HepG2 (cell line): Measurements from ENCODE around the gene ATP11A. TPM values are rescaled to one million over a fixed set of nuclear protein-coding genes. Genes with fewer than 3 reads are reported as not detected.

Experiments used
- ATAC-seq: fragments of 200-7000 bp; cut with Tn5 transposase; 3 replicates; pipeline ENCODE4 v1.9.1; 2020; ENCODE audit warnings: mild to moderate bottlenecking, moderate library complexity
- BruUV-seq: library from RNA; stranded (reverse); fragments of 400-500 nt; replicated peaks from 2 replicates; lab custom pipeline; 2021; lab: Mats Ljungman, UMichigan
- CTCF ChIA-PET: fragments of 300-600 bp; formaldehyde crosslinking; extraction: SDS; loops from one replicate; lab custom pipeline; 2021; ENCODE audit warnings: low total read pairs, inconsistent platforms, low intra/inter-chr PET ratio; lab: Yijun Ruan, JAX
- POLR2A ChIA-PET: fragments of 350-600 bp; sonication (Branson Sonifier 250); formaldehyde crosslinking; loops from one replicate; lab custom pipeline; 2020; ENCODE audit warnings: antibody characterized with exemption, inconsistent platforms; lab: Yijun Ruan, JAX
- DNase-seq: peaks from one replicate; pipeline ENCODE4 v3.0.0-alpha.2; 2015; ENCODE audit warnings: low spot score
- FAIRE-seq: peaks from 3 replicates; lab custom pipeline; 2011; peaks lifted over from hg19 to GRCh38; lab: Jason Lieb, UNC
- H2AFZ ChIP-seq: one replicate; pipeline ENCODE4 v1.6.1; 2011; ENCODE audit warnings: low read length, inconsistent platforms
- H3K27ac ChIP-seq: fragments of 300-600 bp; 3 replicates; pipeline ENCODE4 v1.8.0; 2011; ENCODE audit warnings: mixed run types, mild to moderate bottlenecking, mixed read lengths, low read length, inconsistent platforms; ENCODE audit not compliant: insufficient read depth; ENCODE audit errors: extremely low read length
- H3K27me3 ChIP-seq, 2 experiments: fragments of 200-600 bp in 1 of 2; 2 replicates in 1 of 2; 3 replicates in 1 of 2; pipeline versions ENCODE4 v1.6.0 to v1.8.0; 2011; ENCODE audit warnings: low read length in 2 of 2, mild to moderate bottlenecking in 2 of 2, moderate library complexity in 2 of 2, inconsistent platforms in 1 of 2; ENCODE audit not compliant: insufficient read depth in 2 of 2, control insufficient read depth in 1 of 2
- H3K36me3 ChIP-seq, 2 experiments: fragments of 200-600 bp in 1 of 2; replicated peaks in 1 of 2; 2 replicates in 1 of 2; 3 replicates in 1 of 2; pipeline versions ENCODE4 v1.5.1 to v1.8.0; 2011; ENCODE audit warnings: low read length in 2 of 2, inconsistent platforms in 1 of 2; ENCODE audit not compliant: insufficient read depth in 2 of 2, control insufficient read depth in 1 of 2
- H3K4me1 ChIP-seq: 2 replicates; pipeline ENCODE4 v1.5.1; 2012; ENCODE audit warnings: low read length, inconsistent platforms; ENCODE audit not compliant: insufficient read depth
- H3K4me2 ChIP-seq: 2 replicates; pipeline ENCODE4 v1.6.0; 2011; ENCODE audit warnings: low read depth, low read length, inconsistent platforms
- H3K4me3 ChIP-seq, 3 experiments: fragments of 200-600 bp in 1 of 3; sonication (generic), shearing (Covaris generic) in 1 of 3; replicated peaks in 1 of 3; 2 replicates each; pipeline ENCODE4 v1.5.1; 2011 to 2016; ENCODE audit warnings: low read length in 3 of 3, inconsistent platforms in 2 of 3, low read depth in 2 of 3, mild to moderate bottlenecking in 2 of 3, control low read depth in 1 of 3, mixed read lengths in 1 of 3; ENCODE audit not compliant: insufficient read depth in 1 of 3
- H3K79me2 ChIP-seq: one replicate; pipeline ENCODE4 v1.6.1; 2011; ENCODE audit warnings: low read length, inconsistent platforms; ENCODE audit not compliant: insufficient read depth
- H3K9ac ChIP-seq: 2 replicates; pipeline ENCODE4 v1.6.0; 2011; ENCODE audit warnings: mild to moderate bottlenecking, low read depth, low read length, inconsistent platforms; ENCODE audit not compliant: insufficient read depth
- H3K9me3 ChIP-seq: 2 replicates; pipeline ENCODE4 v1.5.1; 2012; ENCODE audit warnings: mild to moderate bottlenecking, low read length
- H4K20me1 ChIP-seq: 2 replicates; pipeline ENCODE4 v1.6.0; 2011; ENCODE audit warnings: inconsistent platforms, mild to moderate bottlenecking, low read length, moderate library complexity; ENCODE audit not compliant: insufficient read depth
- AHR ChIP-seq: IDR thresholded peaks from 2 replicates; pipeline ENCODE4 v1.6.1; 2018; ENCODE audit warnings: missing genetic modification reagents, missing compliant biosample characterization
- ELF1 ChIP-seq: sonication (generic); formaldehyde crosslinking; IDR thresholded peaks from 2 replicates; pipeline ENCODE4 v1.4.0; 2020; ENCODE audit warnings: missing genetic modification reagents
- FLYWCH1 ChIP-seq: sonication (generic); formaldehyde crosslinking; IDR thresholded peaks from 2 replicates; pipeline ENCODE4 v1.8.1; 2023; ENCODE audit warnings: mild to moderate bottlenecking, missing genetic modification reagents
- HOXA5 ChIP-seq: sonication (generic); formaldehyde crosslinking; IDR thresholded peaks from 2 replicates; pipeline ENCODE4 v1.4.0; 2020; ENCODE audit warnings: missing genetic modification reagents
- MLLT10 ChIP-seq: sonication (generic); formaldehyde crosslinking; IDR thresholded peaks from 2 replicates; pipeline ENCODE4 v1.4.0; 2020; ENCODE audit warnings: missing genetic modification reagents
- NCOA1 ChIP-seq: sonication (generic); formaldehyde crosslinking; IDR thresholded peaks from 2 replicates; pipeline ENCODE4 v1.9.0; 2021; ENCODE audit warnings: missing genetic modification reagents
- REL ChIP-seq: sonication (generic); formaldehyde crosslinking; conservative IDR thresholded peaks from 2 replicates; pipeline ENCODE4 v1.8.0; 2022; ENCODE audit warnings: mild to moderate bottlenecking, missing genetic modification reagents, moderate library complexity
- SRY ChIP-seq: sonication (generic); formaldehyde crosslinking; IDR thresholded peaks from 2 replicates; pipeline ENCODE4 v1.8.0; 2022; ENCODE audit warnings: mild to moderate bottlenecking, missing genetic modification reagents
- TARDBP ChIP-seq: sonication (generic); formaldehyde crosslinking; IDR thresholded peaks from 2 replicates; pipeline ENCODE4 v1.8.0; 2022; ENCODE audit warnings: mild to moderate bottlenecking, missing genetic modification reagents
- TP53 ChIP-seq: sonication (generic); formaldehyde crosslinking; conservative IDR thresholded peaks from 2 replicates; pipeline ENCODE4 v1.4.0; 2020; ENCODE audit warnings: missing genetic modification reagents
- TRIM22 ChIP-seq: fragments of 450-650 bp; IDR thresholded peaks from 2 replicates; pipeline ENCODE4 v1.6.1; 2017
- ZFP36L2 ChIP-seq: sonication (generic); formaldehyde crosslinking; IDR thresholded peaks from 2 replicates; pipeline ENCODE4 v1.4.0; 2020; ENCODE audit warnings: missing genetic modification reagents
- ZNF121 ChIP-seq: sonication (generic); formaldehyde crosslinking; IDR thresholded peaks from 2 replicates; pipeline ENCODE4 v1.5.0; 2020; ENCODE audit warnings: mild to moderate bottlenecking, missing genetic modification reagents
- ZNF337 ChIP-seq: sonication (generic); formaldehyde crosslinking; IDR thresholded peaks from 2 replicates; pipeline ENCODE4 v1.5.1; 2020; ENCODE audit warnings: missing genetic modification reagents, low read depth, mild to moderate bottlenecking, borderline replicate concordance
- ZNF510 ChIP-seq: sonication (generic); formaldehyde crosslinking; IDR thresholded peaks from 2 replicates; pipeline ENCODE4 v1.4.0; 2020; ENCODE audit warnings: low read depth, mild to moderate bottlenecking, missing genetic modification reagents
- ZNF614 ChIP-seq: IDR thresholded peaks from 2 replicates; pipeline ENCODE4 v1.6.1; 2018; ENCODE audit warnings: missing biosample characterization, missing genetic modification reagents, inconsistent platforms, borderline replicate concordance
- ZNF792 ChIP-seq: IDR thresholded peaks from 2 replicates; pipeline ENCODE4 v1.6.1; 2016
- ZSCAN21 ChIP-seq: sonication (generic); formaldehyde crosslinking; IDR thresholded peaks from 2 replicates; pipeline ENCODE4 v1.8.0; 2022; ENCODE audit warnings: mild to moderate bottlenecking, missing genetic modification reagents, moderate library complexity, borderline replicate concordance
- WGBS: methylation state at CpG from one replicate; pipeline ENCODE4 v1.1.6; 2017; ENCODE audit warnings: low lambda C conversion rate; 5-methylcytosine and 5-hydroxymethylcytosine counted together
- in situ Hi-C: cut with HindIII; loops from 2 replicates; pipeline ENCODE4 v1.10.0; 2017; ENCODE audit warnings: low pct_unique_long_range_greater_than_20kb; ENCODE audit not compliant: extremely low pct_ligation_motif_present
- intact Hi-C: fragments of 100-400 bp; cut with micrococcal nuclease; formaldehyde crosslinking; loops from one replicate; pipeline ENCODE4 v1.10.0; 2022; ENCODE audit not compliant: unreplicated experiment
- polyA plus RNA-seq, 8 experiments: library from polyadenylated mRNA; depleted of rRNA in 3 of 8; stranded (reverse) in 7 of 8; unstranded in 1 of 8; fragments of >200 nt; fragmentation: Illumina TruSeq in 4 of 8; extraction: Trizol in 4 of 8; gene quantifications; 2 replicates each; pipeline versions ENCODE4 v1.2.1 to v1.2.3, GENCODE V29; 2011 to 2016; ENCODE audit warnings: low read depth in 4 of 8, missing spikeins in 1 of 8, mixed read lengths in 1 of 8; ENCODE audit not compliant: insufficient read depth in 1 of 8
- total RNA-seq, 5 experiments: library from RNA; depleted of rRNA; stranded (reverse); fragments of >200 nt; fragmentation: Illumina TruSeq; extraction: Trizol; gene quantifications; 2 replicates each; pipeline ENCODE4 v1.2.3, GENCODE V29; 2016; ENCODE audit warnings: low read depth in 1 of 5

The ATP11A gene
- total and polyA plus RNA-seq, 2 of the 13 experiments (the other 11 are each of a cell fraction or from before 2014, with no cell fraction given) = 18.4 to 20.1 TPM

- H3K27ac ChIP-seq = no peak overlapping the region
- ChIA-PET POLR2A (no interaction called here), CTCF (no interaction called here)
- in situ Hi-C loops (no loop called here), intact Hi-C loops (no loop called here)
- H3K4me1 ChIP-seq = no peaks in the 10 kb centered on the region
- FAIRE-seq (no peak), DNase-seq (no peak), ATAC-seq (no peak)
- H3K9ac ChIP-seq = no peak overlapping the region
- no peak overlapping the region for H2AFZ ChIP-seq
- no peaks in the 10 kb centered on the region for H4K20me1 ChIP-seq
- H3K9me3 ChIP-seq = no peaks in the 10 kb centered on the region
- no peaks in the 10 kb centered on the region for H3K27me3 ChIP-seq
- no peak overlapping the region for H3K4me3 ChIP-seq
- H3K79me2 ChIP-seq = no peaks in the 10 kb centered on the region
- no peak overlapping the region for H3K4me2 ChIP-seq
- 98% methylated on average over 9 of the region's 21 CpGs for WGBS
- no peak for TF ChIP-seq ZSCAN21 (CRISPR knock-in tag)
- TF ChIP-seq ZNF121 = no peak
- no peak for TF ChIP-seq ZNF614 (CRISPR knock-in tag)
- no peak for TF ChIP-seq ZNF510 (CRISPR knock-in tag)
- TF ChIP-seq SRY (CRISPR knock-in tag) = no peak
- no peak for TF ChIP-seq ZNF792
- TF ChIP-seq TP53 (CRISPR knock-in tag) = no peak
- no peak for TF ChIP-seq NCOA1
- no peak for TF ChIP-seq ELF1 (CRISPR knock-in tag)
- TF ChIP-seq REL = no peak
- TF ChIP-seq TRIM22 = no peak
- TF ChIP-seq ZFP36L2 (CRISPR knock-in tag) = no peak
- TF ChIP-seq ZNF337 (CRISPR knock-in tag) = no peak
- no peak for TF ChIP-seq MLLT10
- no peak for TF ChIP-seq HOXA5 (CRISPR knock-in tag)
- TF ChIP-seq TARDBP (CRISPR knock-in tag) = no peak
- TF ChIP-seq FLYWCH1 (CRISPR knock-in tag) = no peak
- TF ChIP-seq AHR (CRISPR knock-in tag) = no peak
- no TSS peak for BruUV-seq
- peaks cover 50 to 95% of the 10 kb centered on the region in 2 experiments for H3K36me3 ChIP-seq
Observed at GRCh38 chr13:112831196-112831595, 141.4 kb downstream of the ATP11A start.
